Mammary epithelial cell (primary cell): ENCODE data around the gene TRIM54.

Experiments
- CTCF ChIP-seq, 2 donors: IDR thresholded peaks in 1 of 2; conservative IDR thresholded peaks in 1 of 2; 2 replicates each; pipeline ENCODE4 v1.5.1; 2011 to 2012; ENCODE audit warnings: inconsistent platforms in 2 of 2, low read length in 2 of 2, mild to moderate bottlenecking in 2 of 2, control low read depth in 1 of 2, low read depth in 1 of 2; ENCODE audit not compliant: insufficient read depth in 1 of 2; ENCODE audit errors: extremely low read depth in 1 of 2
- EZH2 ChIP-seq: IDR thresholded peaks from 2 replicates; pipeline ENCODE4 v1.6.1; 2012; ENCODE audit warnings: low read length, inconsistent platforms, borderline replicate concordance

GRCh38 chr2:27247893-27248292 is 34.3 kb upstream of the TRIM54 start:
- TF ChIP-seq CTCF (conservative IDR thresholded peaks at IDR 0.05 in 1 of 2, IDR thresholded peaks at IDR 0.05 in 1 of 2; ENCODE audit: extremely low read depth in 1 of 2, insufficient read depth in 1 of 2, low read depth in 1 of 2, low read length in 2 of 2) (no peak), EZH2 (no peak)
